RWPE2 (cell line): ENCODE measurements around the gene CHI3L1.
A peak's percentile ranks its signal among the peaks of the same experiment; 100 is the strongest.

ENCODE experiments used
- ATAC-seq: fragments of 200-7000 bp; cut with Tn5 transposase; 3 replicates; pipeline ENCODE4 v1.9.1; 2021; ENCODE audit warnings: low read depth
- DNase-seq: peaks from one replicate; pipeline ENCODE4 v3.0.0-alpha.2; 2020; ENCODE audit warnings: low spot score
- H3K27ac ChIP-seq: fragments of 450-650 bp; 2 replicates; pipeline ENCODE4 v1.5.1; 2017; ENCODE audit warnings: mild to moderate bottlenecking; ENCODE audit not compliant: poor library complexity, severe bottlenecking
- H3K27me3 ChIP-seq: fragments of 250-450 bp; sonication (Bioruptor Pico); 2 replicates; pipeline ENCODE4 v1.5.1; 2021; ENCODE audit warnings: mild to moderate bottlenecking, moderate library complexity; ENCODE audit not compliant: insufficient read depth, poor library complexity, severe bottlenecking
- H3K36me3 ChIP-seq: fragments of 250-450 bp; sonication (Bioruptor Pico); 2 replicates; pipeline ENCODE4 v1.5.1; 2020; ENCODE audit warnings: low read depth, mild to moderate bottlenecking, moderate library complexity
- H3K4me1 ChIP-seq: fragments of 250-450 bp; sonication (Bioruptor Pico); 2 replicates; pipeline ENCODE4 v1.5.1; 2021; ENCODE audit warnings: mild to moderate bottlenecking, moderate library complexity; ENCODE audit not compliant: insufficient read depth, poor library complexity, severe bottlenecking
- H3K4me3 ChIP-seq: fragments of 250-450 bp; sonication (Bioruptor Pico); 2 replicates; pipeline ENCODE4 v1.5.1; 2021; ENCODE audit warnings: mild to moderate bottlenecking, moderate library complexity; ENCODE audit not compliant: severe bottlenecking
- H3K9me3 ChIP-seq: fragments of 250-450 bp; sonication (Bioruptor Pico); 2 replicates; pipeline ENCODE4 v1.5.1; 2021; ENCODE audit warnings: mild to moderate bottlenecking, moderate library complexity; ENCODE audit not compliant: severe bottlenecking
- TF ChIP-seq, protein P1 (sequence below): fragments of 450-650 bp; IDR thresholded peaks from one replicate; pipeline ENCODE4 v1.5.1; 2017; ENCODE audit warnings: mild to moderate bottlenecking, moderate library complexity; ENCODE audit not compliant: poor library complexity, severe bottlenecking

The CHI3L1 gene

DNA sequence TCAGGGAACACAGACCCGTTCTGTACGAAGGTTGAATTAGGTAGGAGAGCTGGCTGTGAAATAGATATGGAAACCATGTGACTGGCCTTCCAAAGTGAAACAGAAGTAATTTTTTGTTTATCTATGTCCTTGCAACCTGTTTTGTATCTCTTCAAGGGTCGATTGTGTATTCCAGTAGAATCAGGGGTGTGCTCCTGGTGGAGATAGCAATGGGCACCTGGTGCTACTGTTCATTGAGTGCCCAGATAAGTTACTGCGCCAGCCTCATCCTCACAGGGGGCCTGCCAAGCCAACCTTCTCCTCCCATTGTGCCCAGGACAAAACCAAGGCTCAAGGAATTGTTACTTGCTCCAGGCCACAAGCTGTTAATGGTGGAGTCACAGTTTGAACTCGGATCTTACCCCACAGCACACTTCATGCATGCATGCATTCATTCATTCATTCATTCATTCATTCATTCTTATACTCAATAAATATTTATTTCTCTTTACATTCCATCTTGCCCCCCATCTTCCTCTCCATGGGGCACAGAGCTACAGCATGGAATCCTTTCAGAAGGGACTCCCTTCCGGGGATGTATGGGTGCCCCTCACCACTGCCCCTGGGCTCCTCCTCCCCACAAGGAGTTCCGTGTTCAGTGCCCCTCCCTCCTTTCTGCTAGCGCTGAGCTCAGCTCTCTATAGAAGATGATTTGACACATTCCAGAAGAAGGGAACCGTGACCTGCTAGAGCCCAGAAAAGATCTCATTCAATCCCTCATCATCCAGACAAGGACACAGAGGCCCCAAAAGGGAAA lies 34.9 kb downstream of the CHI3L1 start:
- no peak for DNase-seq
- Histone ChIP-seq H3K36me3 (no peaks in the 10 kb centered on the region), H3K9me3 (no peaks in the 10 kb centered on the region), H3K4me3 (no peak overlapping the region), H3K27ac (peak overlapping the region; percentile 61), H3K27me3 (no peaks in the 10 kb centered on the region), H3K4me1 (peaks cover 41% of the 10 kb centered on the region)
- ATAC-seq, result no peak
- TF ChIP-seq, protein P1, sequence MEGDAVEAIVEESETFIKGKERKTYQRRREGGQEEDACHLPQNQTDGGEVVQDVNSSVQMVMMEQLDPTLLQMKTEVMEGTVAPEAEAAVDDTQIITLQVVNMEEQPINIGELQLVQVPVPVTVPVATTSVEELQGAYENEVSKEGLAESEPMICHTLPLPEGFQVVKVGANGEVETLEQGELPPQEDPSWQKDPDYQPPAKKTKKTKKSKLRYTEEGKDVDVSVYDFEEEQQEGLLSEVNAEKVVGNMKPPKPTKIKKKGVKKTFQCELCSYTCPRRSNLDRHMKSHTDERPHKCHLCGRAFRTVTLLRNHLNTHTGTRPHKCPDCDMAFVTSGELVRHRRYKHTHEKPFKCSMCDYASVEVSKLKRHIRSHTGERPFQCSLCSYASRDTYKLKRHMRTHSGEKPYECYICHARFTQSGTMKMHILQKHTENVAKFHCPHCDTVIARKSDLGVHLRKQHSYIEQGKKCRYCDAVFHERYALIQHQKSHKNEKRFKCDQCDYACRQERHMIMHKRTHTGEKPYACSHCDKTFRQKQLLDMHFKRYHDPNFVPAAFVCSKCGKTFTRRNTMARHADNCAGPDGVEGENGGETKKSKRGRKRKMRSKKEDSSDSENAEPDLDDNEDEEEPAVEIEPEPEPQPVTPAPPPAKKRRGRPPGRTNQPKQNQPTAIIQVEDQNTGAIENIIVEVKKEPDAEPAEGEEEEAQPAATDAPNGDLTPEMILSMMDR, result no peak

DNA sequence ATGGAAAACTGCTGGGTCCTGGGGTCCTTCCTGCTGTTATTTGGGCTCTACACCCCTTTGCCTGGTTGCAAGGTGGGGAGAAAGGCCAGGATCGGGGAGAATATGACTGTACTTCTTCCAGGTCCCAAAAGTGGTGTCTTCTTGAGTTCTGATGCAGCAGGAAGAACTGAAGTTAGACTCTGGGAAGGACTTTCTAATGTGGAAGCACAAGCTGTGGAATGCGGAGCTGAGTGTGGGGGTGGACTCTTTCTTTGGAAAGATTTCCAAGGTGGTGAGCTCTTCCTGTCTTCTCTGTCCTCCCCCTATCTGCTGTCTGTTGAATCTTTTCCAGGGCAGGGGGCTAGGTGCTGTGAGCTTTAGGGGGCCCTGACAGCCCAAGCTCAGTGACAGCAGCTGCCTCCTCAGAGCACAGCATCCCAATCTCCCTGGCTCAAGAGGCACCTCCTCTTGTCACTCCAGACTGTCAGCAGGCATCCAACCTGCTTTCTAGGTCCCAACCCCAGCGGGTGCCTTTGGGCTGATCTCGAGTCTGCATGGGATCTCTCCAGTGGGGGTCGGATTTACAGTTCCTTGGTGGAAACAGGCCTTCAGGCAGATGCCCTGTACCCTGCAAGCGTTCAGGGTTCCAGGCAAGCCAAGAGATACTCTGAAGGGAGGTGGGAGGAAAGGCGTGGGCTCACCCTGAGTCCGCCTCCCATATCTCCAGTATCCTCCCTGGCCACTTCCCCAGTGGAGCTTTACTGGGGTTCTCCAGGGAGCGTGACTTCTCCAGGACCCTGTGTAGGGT lies 35.8 kb downstream of the CHI3L1 start:
- DNase-seq, result no peak
- Histone ChIP-seq H3K27ac (no peak overlapping the region), H3K4me1 (peaks cover 33% of the 10 kb centered on the region)

DNA sequence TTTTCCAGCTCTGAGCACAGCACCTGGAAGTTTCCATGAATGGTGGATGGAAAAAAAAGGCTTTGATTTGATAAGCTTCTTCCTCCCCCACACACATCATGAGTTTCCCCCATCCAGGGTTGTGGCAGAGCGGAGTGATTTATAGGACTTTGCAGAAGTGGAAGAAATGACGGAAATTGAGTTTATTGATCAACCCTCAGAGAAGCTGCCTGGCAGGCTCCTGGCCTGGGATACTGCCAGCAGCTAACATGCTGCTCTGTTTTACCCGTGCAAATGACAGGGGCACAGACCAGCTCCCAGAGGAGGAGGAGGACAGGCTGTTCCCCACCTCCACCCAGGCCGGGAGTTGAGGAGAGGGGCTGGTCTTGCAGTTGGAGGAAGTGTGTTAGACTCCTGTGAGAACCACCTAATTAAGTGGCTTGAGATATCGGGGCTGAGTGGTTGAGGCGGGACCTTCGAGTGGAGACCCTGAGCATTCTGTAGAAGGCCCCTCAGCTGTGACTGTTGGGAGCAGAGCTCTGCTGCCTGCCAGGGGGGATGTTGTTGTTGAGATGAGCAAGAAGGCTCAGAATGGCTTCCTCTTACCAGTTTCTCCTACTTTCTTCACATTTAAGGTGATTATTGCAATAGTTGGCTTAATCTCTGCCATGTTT lies 37.2 kb downstream of the CHI3L1 start:
- H3K27me3 ChIP-seq, result no peaks in the 10 kb centered on the region
- DNase-seq, result no peak
- H3K9me3 ChIP-seq, result no peaks in the 10 kb centered on the region
- TF ChIP-seq, protein P1, result no peak
- no peak overlapping the region for H3K4me3 ChIP-seq
- no peak for ATAC-seq
- no peaks in the 10 kb centered on the region for H3K36me3 ChIP-seq
- H3K4me1 ChIP-seq, result peaks cover 21% of the 10 kb centered on the region
- H3K27ac ChIP-seq, result no peak overlapping the region

More for the DNA sequence above, 35.8 kb downstream of the CHI3L1 start:
- Histone ChIP-seq H3K4me3 (no peak overlapping the region), H3K27me3 (no peaks in the 10 kb centered on the region), H3K9me3 (no peaks in the 10 kb centered on the region), H3K36me3 (no peaks in the 10 kb centered on the region)
- TF ChIP-seq, protein P1, result no peak
- ATAC-seq, result no peak

DNA sequence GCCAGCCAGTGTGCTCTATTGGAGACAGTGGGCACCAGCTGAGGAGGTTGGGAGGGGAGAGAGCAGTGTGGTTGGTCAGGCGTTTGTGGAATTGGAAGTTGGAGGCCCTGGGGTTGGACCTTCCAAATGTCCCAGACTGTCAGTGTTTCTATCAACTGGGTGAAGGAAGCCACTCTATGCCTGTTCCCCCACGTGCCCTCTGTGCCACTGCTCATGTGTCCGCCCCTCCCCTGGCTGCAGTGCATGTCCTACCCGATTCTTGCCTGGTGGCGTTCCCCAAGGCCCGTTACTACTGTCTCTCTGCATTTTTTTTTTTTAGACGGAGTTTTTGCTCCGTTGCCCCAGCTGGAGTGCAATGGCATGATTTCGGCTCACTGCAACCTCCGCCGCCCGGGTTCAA lies 37.9 kb downstream of the CHI3L1 start:
- H3K9me3 ChIP-seq, result no peaks in the 10 kb centered on the region
- no peaks in the 10 kb centered on the region for H3K27me3 ChIP-seq
- DNase-seq (no peak), ATAC-seq (no peak)
- no peak overlapping the region for H3K27ac ChIP-seq
- no peaks in the 10 kb centered on the region for H3K36me3 ChIP-seq
- no peak overlapping the region for H3K4me3 ChIP-seq
- TF ChIP-seq, protein P1, result no peak
- H3K4me1 ChIP-seq, result peaks cover 14% of the 10 kb centered on the region
